ENCODE measurements around the gene CMBL.
"Not testable (repeated sequence)": the region's sequence is repeated elsewhere in the genome, so short reads cannot be mapped to it uniquely, and the experiment has no call there.

The CMBL gene

GRCh38 chr5:10333154-10334006 is 25.7 kb upstream of the CMBL start:
- no peak for DNase-seq

GRCh38 chr5:10332301-10332700 is 24.6 kb upstream of the CMBL start:
- no peak for DNase-seq

- DNase-seq: peak; percentile 38
Observed at GRCh38 chr5:10331341-10331796, 23.7 kb upstream of the CMBL start.

- no peak for DNase-seq
Observed at GRCh38 chr5:10330511-10331230, 23.0 kb upstream of the CMBL start.

- DNase-seq: no peak
Observed at GRCh38 chr5:10329820-10330481, 22.2 kb upstream of the CMBL start.

GRCh38 chr5:10329446-10329819 is 21.7 kb upstream of the CMBL start:
- no peak for DNase-seq

GRCh38 chr5:10328323-10328722 is 20.6 kb upstream of the CMBL start:
- DNase-seq: no peak

- DNase-seq: no peak
Observed at GRCh38 chr5:10324518-10325370, 17.0 kb upstream of the CMBL start.

- no peak for DNase-seq
Observed at GRCh38 chr5:10323588-10324488, 16.1 kb upstream of the CMBL start.

- DNase-seq: no peak
Observed at GRCh38 chr5:10321882-10322281, 14.2 kb upstream of the CMBL start.

GRCh38 chr5:10320793-10321192 is 13.1 kb upstream of the CMBL start:
- no peak for DNase-seq

GRCh38 chr5:10319202-10319851 is 11.6 kb upstream of the CMBL start:
- no peak for DNase-seq

- DNase-seq: no peak
Observed at GRCh38 chr5:10317825-10318682, 10.4 kb upstream of the CMBL start.

GRCh38 chr5:10315824-10316509 is 8.3 kb upstream of the CMBL start:
- DNase-seq: no peak

- no peak for DNase-seq
Observed at GRCh38 chr5:10315201-10315600, 7.5 kb upstream of the CMBL start.

GRCh38 chr5:10311595-10312425 is 4.1 kb upstream of the CMBL start:
- DNase-seq: no peak

GRCh38 chr5:10310835-10311570 is 3.3 kb upstream of the CMBL start:
- DNase-seq: not testable (repeated sequence)

All from midbrain (tissue), 1 donor.